GM21381 (cell line): ENCODE measurements around the gene TBX21.
"Not testable (repeated sequence)": the region's sequence is repeated elsewhere in the genome, so short reads cannot be mapped to it uniquely, and the experiment has no call there.

ENCODE experiments used
- ATAC-seq: cut with Tn5 transposase; IDR thresholded peaks from one replicate; pipeline ENCODE4 v1.9.1; 2021; ENCODE audit warnings: mild to moderate bottlenecking, moderate library complexity; ENCODE audit not compliant: unreplicated experiment

Gene TBX21

GRCh38 chr17:47729476-47729875 is 3.6 kb upstream of the TBX21 start:
- no peak for ATAC-seq

GRCh38 chr17:47730681-47731080 is 2.4 kb upstream of the TBX21 start:
- ATAC-seq, result no peak

GRCh38 chr17:47731396-47731795 is 1.6 kb upstream of the TBX21 start:
- no peak for ATAC-seq

- no peak for ATAC-seq
These were observed 513 bp upstream of the TBX21 start for GRCh38 chr17:47732399-47733046.

- ATAC-seq, result peak; percentile 4
These were observed 806 bp downstream of the TBX21 start for GRCh38 chr17:47733674-47734410.

- no peak for ATAC-seq
These were observed 2.1 kb downstream of the TBX21 start for GRCh38 chr17:47735139-47735464.

GRCh38 chr17:47735536-47736011 is 2.5 kb downstream of the TBX21 start:
- ATAC-seq, result peak; percentile 36

- ATAC-seq, result no peak
These were observed 3.8 kb downstream of the TBX21 start for GRCh38 chr17:47736501-47737495.

- no peak for ATAC-seq
These were observed 5.1 kb downstream of the TBX21 start for GRCh38 chr17:47738178-47738577.

GRCh38 chr17:47739150-47739549 is 6.1 kb downstream of the TBX21 start:
- no peak for ATAC-seq

GRCh38 chr17:47739945-47740344 is 6.9 kb downstream of the TBX21 start:
- not testable (repeated sequence) for ATAC-seq

- no peak for ATAC-seq
These were observed 8.2 kb downstream of the TBX21 start for GRCh38 chr17:47741109-47741792.

GRCh38 chr17:47741793-47742145 is 8.7 kb downstream of the TBX21 start:
- ATAC-seq, result no peak

- ATAC-seq, result no peak
These were observed 9.5 kb downstream of the TBX21 start for GRCh38 chr17:47742319-47743181.

GRCh38 chr17:47744168-47745036 is 11.4 kb downstream of the TBX21 start:
- no peak for ATAC-seq

- ATAC-seq, result no peak
These were observed 12.0 kb downstream of the TBX21 start for GRCh38 chr17:47745037-47745380.

GRCh38 chr17:47751471-47751870 is 18.4 kb downstream of the TBX21 start:
- ATAC-seq, result no peak

- ATAC-seq, result no peak
These were observed 24.4 kb downstream of the TBX21 start for GRCh38 chr17:47757386-47757785.
